SW480 (cell line): ENCODE measurements around the gene FRMD5.
"Not testable (repeated sequence)": the region's sequence is repeated elsewhere in the genome, so short reads cannot be mapped to it uniquely, and the experiment has no call there.

Experiments used
- DNase-seq: peaks from one replicate; pipeline ENCODE4 v3.0.0-alpha.2; 2016; ENCODE audit warnings: low spot score

The FRMD5 gene

DNA sequence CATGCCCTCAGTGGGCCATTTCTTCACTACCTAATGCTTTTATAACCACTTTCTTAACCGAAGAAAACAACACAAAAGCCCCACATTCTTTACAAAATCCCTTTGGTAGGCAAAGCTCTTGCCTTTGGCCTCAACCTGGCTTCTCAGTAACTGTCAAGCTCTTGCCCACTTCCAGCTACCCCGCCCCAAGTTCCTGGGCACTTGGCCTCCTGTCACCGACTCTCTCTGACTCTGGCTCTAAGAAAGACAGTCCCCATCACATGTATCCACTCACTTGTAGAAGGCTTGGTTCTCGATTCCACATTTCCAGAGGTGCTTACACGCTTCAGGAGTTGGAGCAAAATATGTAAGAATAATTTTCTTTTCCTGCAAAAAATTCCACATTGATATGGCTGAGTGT is 307.2 kb downstream of the FRMD5 start:
- no peak for DNase-seq

DNA sequence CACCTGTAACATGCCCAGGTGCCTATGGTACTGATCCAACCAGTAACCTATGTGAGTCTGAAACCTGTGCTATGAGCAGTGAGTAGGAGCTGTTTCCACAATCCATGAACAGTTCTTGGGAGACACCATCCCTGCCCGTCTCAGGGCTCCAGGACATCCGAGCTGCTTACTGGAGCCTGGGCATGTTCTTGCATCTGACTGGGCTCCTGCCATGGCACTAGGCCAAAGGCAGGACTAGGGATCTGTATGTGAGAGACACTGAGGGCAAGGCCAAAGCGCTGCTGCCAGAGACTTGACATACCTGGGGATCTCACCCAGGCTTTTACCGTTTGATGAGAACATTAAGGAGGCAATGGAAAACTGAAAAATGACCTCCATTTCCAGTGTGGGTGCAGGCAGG is 308.5 kb downstream of the FRMD5 start:
- no peak for DNase-seq

DNA sequence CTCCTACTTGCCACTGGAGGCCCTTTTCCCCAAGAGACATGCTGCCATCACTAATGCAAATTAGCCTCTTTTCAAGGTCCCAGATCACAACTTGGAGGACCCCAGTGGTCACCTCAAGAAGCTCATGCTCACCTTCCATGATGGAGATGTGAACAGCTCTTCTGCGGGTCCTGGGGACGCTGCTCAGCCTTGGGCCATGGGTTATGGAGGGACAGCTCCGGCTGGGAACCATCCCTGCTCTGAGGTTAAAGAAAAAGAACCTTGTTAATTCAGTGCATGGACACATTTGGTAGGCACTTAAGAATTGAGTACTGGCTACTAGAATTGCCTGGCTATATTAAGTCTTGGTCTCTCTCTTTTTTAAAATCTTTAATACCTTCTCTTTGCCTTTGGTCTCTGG is 311.5 kb downstream of the FRMD5 start:
- no peak for DNase-seq

DNA sequence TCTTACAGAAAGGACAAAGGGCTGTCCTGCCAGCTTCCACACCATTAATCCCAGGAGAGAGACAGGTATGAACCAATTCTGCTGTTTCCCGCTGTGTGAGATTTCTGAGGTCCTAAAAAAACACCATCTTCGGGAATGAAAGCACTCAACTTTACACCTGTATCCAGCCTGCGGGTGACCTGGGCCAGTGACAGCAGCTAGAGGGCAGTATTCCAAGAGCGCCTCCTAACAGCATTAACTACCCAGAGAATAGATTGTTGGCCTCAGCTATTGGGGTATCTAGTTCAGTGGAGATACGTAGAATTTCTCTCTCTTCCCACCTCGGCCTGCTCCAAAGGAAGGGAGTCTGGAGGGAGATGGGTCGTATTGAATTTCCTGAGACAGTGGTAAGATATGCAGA is 313.1 kb downstream of the FRMD5 start:
- DNase-seq, result no peak

DNA sequence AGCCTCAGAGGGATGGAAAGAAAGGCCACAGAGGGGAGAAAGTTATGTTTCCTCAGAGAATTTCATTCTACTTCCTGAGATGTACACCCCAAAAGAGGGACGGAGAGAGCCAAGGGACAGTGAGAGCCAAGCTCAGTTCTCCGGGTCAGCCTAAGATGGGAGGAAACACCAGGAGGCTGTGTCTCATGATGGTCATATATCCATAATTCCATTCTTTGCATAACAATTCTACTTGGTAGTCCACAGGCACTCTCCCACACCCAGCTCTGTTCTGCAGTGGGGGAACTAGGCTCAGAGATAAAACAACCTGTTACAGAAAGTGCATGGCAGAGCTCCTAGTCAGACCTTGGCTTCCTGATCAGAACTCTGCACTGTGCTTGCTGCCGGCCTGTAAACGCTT is 313.8 kb downstream of the FRMD5 start:
- DNase-seq, result no peak

DNA sequence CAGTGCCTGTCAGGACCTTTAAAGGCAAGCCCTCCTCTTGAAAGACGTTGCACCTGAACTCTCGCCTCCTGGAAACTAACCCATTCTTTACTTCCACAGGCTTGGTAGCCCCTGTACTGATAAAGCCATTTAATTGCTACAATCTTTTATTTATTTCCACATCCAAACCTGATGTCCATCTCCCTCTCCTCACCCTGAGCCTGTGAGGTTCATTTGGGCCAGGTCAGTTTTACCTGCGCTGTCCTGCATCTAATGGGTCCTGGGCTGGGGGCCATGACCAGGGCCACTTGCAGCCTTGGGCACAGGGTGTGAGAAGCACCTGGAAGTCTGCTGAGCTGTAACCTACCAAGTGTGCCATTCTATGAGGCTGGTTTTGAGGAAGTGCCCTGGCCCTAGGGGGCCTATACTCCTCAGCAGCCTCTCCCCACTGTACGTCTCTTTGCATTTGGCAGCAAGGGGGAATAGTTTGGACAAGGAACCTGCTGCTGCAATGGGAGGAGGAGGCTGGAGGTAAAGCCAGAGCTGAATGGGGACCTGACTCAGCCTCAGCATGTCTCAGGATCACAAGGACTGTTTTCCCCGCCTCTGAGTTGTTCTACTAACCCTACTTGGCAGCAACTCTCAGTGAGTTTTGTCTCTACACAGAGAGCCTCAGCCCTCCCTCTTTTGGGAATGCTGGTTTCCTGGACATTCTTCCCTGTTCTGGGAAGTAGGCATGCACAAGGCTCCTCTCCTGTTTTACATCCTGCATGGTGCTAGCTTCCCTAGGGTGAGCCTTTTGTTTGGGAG is 314.5 kb downstream of the FRMD5 start:
- DNase-seq, result no peak

DNA sequence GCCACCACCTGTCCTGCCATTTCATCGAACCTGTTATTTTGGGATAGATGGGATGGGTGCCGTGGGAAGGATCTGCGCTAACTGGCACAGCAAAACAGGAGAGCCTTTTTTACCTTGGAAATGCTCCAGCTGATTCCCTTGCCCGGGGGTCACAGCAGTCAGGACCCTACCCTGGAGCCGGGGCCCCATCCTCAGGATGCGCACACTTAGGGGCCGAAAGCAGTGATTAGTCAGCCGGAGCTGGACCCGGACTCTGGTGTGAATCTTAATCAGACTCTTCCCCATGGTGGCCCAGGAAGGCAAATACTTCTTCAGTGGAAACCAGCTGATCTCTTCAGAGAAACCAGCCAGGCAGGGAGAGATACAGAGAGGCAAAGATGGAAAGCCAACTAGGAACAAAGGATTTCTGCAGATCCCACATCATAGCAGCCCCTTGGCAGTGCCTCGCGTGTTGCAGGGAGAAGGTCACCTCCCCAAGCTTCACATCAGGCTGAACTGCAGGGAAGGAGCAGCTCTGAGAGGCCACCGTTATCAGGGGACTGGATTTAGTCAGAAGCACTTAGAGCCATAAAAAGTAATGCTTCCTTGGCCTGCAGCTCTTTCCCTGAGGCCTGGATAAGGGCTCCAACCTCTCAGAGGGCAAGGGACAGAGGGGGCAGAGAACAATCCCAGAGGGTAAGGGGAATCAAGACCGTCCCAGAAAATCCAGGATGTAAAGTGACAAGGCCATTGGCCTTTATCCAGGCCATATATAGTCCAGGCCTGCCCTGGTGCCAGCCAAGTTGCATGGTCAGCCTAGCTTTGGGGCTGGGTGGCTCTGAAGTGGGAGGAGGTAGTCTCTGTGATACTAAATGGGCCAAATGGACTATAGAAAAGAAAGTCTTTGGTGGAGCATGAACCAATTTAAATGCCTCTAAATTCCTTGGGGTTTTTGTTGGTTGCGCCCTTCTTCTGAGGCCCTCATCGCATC is 315.4 kb downstream of the FRMD5 start:
- DNase-seq, result no peak

DNA sequence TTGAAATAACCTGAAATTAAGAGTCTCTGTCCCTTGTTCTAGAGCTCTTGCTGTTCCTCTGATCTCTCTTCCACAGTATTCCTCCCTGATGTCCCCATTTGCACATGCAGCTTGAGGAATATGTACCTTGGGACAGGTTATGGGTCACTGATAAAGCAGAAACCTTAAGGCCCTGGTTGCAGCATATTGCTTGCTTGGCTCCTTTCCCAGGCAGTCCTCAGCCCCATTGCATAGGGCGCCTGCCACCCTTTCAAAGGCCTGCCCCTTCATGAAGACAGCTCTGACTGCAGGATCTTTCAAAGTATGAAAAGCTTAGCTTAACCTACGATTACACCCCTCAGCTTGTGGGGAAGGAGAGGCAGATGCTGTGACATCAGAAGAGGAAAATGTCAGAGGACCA is 316.6 kb downstream of the FRMD5 start:
- no peak for DNase-seq

DNA sequence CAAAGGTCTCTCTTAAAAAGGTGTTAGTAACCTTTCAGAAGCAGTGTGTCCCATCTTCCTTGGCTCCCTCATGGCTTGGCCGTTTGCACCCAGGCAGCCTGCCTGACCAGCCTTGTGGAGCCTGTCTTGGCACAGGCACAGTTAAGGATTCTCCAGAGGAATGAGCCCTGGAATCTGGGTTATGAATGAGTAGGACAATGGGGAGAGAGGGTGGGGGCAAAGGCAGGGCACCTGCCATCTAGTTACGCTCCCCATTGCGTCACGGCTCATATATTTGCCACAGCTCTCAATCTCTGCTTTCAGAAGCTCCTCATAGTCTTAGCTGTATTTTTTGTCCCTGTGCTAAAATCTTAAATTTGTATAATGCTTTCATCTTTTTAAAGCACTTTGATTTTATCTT is 317.7 kb downstream of the FRMD5 start:
- no peak for DNase-seq

DNA sequence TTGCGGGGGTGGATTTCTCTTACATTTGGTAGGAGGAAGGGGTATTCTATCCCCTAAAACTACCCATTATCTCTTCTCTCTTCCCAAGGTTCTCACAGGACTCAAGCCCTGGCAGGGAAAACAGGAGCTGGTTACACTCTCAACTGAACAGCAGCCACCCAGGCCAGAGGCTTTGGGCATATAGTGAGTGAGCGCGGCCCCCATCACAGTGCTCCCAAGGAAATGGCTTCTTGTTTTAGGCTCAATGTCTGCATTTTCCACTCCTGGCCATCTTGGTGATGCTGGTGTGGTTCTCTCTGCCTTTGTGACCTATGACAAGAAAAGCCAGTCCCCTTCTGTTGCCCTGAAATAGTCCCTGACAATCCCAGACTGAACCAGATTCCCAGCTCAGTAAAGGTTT is 318.2 kb downstream of the FRMD5 start:
- no peak for DNase-seq

DNA sequence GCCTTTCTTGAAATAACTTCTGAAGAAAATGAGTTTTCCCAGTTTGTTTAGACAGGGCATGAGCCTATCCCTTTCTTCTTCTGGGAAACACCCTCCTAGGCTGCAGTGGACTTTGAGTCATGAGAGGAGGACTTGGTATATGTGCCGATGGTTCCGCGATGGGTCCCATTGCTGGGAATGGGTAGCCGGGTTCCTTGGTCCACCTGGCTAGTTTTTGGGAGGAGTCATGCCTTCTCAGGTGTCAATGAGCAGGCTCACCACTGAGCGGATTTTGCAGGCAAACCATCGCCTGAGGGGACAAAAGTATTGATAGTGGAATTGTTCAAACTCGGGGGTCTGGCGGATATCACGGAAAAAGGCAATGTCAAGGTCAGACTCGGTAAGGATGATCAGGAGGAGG is 321.4 kb downstream of the FRMD5 start:
- DNase-seq, result no peak

DNA sequence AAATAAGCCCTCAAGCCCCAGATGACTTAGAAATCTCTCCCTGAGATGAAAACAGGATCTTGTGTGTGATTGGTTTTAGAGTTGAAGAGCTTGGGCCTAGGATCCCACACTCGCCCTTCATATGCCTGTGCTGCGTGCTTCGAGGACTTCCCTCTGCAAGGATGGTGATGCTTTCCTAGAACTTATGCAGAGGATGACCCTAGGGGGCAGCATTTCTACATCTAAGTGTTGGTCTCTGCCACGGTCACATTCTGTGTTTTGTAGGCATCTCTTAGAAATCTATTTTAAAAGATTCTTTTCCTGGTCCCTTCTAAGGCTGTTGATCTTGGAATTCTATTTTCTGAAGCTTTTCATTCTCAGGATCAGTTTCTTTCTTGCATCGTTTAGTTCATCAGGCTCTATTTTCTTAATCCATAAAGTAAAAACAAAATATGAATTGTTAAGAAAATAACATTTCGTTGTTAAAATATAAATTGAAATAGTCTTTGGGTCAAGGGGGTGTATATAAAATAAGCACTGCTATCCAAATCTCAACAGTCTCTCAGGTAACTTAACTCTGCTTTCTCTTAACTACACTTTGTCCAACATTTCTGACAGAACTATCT is 322.6 kb downstream of the FRMD5 start:
- peak; percentile 33 for DNase-seq

DNA sequence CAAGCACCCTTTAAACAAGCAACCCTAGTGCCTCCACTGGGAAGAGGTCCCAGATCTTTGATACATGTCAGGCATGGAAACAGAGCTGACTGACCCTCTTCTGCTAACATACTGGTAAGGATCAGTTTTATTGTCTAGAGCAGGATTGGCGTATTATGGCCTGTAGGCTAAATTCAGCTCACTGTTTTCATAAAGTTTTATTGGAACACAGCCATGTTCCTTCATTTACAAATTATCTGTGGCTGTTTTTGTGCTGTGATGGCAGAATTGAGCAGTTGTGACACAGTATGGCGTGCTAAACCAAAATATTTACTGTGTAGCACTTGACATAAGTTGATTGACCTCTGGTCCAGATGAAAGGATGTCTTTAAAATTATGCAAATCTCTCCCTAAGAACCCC is 323.2 kb downstream of the FRMD5 start:
- no peak for DNase-seq

DNA sequence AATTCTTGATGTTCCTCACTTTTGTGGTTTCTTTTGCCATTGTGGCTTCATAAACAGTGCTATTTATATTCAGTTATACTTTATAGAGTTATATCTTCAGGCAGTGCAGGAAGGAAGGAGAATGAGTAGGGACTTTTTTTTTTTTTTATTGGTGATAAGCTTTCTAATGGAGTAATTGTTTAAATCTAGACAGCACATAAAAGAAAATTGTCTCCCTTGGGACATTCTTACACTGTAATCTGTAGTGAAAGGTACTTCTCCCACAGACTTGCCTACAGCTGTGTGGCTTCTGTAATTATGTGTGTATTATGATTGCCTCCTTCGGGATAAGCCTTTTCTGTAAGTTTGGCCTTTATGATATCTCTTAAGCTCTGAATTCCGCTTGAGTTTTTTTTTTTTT is 326.7 kb downstream of the FRMD5 start:
- DNase-seq, result no peak

DNA sequence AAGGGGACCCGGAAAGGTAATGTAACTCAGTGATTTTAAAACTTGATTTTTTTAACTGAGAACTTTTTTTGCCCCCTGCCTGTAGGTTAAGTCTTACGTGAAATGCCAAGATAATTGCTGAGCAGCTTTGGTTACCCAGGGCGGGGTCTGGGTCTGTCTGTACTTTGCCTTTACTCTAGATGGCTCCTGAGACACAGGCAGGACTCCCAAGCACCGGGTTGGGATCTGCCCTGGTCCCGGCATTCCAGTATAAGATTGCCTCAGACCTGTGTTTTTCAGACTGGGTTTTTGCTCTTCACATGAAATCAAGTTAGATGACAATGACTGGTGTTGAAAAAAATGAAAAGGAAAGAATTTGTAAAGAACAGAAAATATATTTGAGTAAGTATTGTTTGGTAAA is 328.0 kb downstream of the FRMD5 start:
- no peak for DNase-seq

DNA sequence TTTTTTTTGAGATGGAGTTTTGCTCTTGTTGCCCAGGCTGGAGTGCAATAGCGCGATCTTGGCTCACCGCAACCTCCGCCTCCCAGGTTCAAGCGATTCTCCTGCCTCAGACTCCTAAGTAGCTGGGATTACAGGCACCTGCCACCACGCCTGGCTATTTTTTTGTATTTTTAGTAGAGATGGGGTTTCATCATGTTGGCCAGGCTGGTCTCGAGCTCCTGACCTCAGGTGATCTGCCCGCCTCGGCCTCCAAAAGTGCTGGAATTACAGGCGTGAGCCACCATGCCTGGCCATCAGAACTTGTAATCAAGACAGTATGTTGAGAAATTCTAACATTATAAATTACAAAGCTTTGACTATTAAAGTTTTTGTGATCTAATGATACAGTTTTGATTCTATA is 328.4 kb downstream of the FRMD5 start:
- DNase-seq, result not testable (repeated sequence)

DNA sequence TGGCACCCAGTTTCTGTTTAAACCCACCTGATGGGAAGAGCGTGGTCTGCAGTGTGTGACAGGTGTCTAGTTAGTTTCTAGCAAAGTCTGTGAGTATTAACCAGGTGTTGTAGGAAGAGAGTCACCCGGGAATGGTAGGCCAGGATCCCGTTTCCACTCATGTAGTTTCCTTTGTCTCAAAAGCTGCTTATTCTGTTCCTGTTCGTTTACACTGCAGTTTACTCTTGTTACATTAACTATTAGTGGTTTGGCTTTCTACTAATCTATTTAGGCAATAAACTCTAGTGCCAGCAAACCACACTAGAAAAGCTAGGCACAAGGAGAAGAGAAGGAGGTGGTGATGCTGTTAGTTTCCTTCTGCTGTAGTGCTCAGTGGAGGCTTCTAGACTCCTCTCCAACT is 335.5 kb downstream of the FRMD5 start:
- DNase-seq, result no peak

DNA sequence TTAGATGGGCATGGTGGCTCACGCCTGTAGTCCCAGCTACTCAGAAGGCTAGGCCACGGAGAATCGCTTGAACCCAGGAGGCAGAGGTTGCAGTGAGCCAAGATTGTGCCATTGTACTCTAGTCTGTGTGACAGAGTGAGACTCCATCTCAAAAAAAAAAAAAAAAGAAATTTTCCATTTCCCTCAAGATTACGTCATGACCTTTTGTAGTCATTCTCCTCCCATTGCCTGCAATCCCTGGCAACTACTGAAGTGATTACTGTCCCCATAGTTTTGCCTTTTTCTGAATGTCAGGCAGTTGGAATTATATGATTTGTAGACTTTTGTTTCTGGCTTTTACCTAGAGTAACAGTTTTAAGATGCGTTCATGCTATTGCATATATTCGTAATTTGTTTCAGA is 340.3 kb downstream of the FRMD5 start:
- DNase-seq, result no peak

DNA sequence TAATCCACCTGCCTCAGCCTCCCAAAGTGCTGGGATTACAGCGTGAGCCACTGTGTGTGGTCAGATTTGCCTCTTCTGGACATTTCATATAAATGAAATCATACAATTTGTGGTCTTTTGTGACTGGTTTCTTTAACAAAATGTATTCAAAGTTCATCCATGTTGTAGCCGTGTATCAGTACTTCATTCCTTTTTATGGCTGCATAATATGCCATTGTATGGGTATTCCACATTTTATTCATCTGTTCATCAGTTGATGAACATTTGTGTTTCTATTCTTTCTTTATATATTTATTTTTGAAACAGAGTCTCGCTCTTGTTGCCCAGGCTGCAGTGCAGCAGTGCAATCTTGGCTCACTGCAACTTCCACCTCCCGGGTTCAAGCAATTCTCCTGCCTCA is 342.5 kb downstream of the FRMD5 start:
- DNase-seq, result no peak

DNA sequence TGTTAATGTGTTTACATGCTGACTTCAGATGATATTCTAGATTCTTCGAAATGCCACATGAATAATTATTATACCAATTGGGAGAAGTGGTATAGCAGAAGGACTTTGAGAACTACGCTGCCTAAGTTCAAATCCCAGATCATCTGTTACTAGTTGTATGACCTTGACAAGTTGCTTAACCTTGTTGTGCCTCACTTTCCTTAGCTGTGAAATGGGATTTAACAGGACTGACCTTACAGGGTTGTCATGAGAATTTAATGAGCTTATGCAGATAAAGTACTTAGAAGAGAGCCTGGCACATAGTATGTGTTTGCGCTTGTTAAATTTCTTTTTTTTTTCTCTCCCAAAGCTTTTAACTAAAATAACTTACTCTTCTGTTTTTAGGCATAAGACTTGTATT is 343.8 kb downstream of the FRMD5 start:
- DNase-seq, result no peak

DNA sequence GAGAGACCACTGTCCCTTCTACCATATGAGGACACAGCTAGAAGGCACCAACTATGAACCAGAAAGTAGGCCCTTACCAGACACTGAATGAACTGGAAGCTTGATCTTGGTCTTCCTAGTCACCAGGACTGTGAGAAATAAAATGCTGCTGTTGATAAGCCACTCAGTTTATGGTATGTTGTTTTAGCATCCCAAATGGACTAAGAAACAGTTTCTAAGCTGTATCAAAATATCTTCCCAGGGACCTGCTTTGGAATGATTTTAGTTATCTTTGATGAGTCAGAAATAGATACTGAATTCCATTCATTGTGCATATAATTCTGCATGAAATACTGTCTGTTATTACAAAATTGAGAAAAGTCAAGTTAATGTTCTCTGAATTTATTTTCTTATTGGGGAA is 349.6 kb downstream of the FRMD5 start:
- DNase-seq, result no peak

DNA sequence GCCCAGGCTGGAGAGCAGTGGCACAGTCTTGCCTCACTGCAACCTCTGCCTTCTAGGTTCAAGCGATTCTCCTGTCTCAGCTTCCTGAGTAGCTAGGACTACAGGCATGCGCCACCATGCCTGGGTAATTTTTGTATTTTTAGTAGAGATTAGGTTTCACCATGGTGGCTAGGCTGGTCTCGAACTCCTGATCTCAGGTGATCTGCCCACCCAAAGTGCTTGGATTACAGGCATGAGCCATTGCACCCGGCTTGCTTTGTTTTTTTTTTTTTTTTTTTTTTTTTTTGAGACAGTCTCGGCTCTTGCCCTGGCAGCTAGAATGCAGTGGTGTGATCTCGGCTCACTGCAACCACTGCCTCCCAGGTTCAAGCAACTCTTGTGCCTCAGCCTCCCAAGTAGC is 362.6 kb downstream of the FRMD5 start:
- not testable (repeated sequence) for DNase-seq

DNA sequence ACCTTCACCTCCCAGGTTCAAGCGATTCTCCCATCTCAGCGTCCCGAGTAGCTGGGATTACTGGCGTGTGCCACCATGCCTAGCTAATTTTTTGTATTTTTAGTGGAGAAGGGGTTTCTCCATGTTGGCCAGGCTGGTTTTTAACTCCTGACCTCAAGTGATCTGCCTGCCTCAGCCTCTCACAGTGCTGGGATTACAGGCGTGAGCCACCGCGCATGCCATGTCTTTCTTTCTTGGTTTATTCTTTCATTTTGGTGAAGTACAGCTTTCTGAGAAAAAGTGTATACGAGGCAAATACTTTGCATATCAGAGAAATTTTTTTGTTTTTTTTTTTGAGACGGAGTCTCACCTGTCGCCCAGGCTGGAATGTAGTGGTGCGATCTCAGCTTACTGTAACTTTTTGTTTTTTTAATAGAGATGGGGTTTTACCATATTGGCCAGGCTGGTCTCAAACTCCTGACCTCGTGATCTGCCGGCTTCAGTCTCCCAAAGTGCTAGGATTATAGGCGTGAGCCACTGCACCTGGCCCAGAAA is 363.5 kb downstream of the FRMD5 start:
- DNase-seq, result not testable (repeated sequence)
